Measurements from ENCODE around the gene C16orf82.

C16orf82 gene

DNA sequence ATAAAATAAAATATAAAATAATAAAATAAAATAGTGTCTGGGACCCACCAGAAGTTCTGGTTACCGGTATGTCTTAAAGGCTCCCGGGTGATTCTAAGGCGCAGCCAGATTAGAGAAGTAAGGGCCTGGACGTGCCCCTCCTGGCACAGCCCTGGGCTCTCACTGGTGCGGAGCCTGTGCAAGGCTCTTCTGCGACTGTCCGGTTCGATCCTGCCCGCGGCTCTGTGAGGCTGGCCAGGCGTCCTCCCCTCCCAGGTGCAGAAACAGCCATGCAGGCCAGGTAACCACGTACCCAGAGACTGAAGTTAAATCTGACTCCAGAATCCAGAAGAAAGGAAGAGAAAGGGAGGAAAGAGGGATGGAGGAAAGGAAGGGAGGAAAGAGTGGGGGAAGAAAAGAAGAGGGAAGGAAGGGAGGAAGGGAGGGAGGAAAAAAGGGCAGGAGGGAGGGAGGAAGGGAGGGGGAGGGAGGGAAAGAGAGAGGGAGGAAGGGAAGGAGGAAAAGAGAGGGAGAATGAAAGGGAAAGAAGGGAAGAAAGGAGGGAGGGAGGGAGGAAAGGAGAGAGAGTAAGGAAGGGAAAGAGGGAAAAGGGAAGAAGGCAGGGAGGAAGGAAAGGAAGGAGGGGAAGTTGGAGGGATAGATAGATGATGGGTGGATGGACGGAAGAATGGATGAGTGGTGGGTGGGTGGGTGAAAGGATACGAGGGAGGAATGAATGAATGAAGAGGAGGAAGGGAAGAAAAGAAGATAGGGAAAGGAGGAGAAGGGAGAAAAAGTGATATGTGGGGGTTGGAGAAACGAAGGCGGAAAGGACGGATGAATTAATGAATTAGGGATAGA is 42.3 kb downstream of the C16orf82 start:
- H3K9me3 ChIP-seq (ENCODE audit: control insufficient read depth in 1 of 2, low read length in 2 of 2): no peaks in the 10 kb centered on the region
- H3K27ac ChIP-seq (ENCODE audit: low read depth, low read length): no peak overlapping the region
- no peaks in the 10 kb centered on the region for H3K27me3 ChIP-seq (ENCODE audit: control insufficient read depth in 1 of 2, insufficient read depth in 2 of 2, low read length in 2 of 2)
- no peaks in the 10 kb centered on the region for H3K36me3 ChIP-seq (ENCODE audit: control insufficient read depth in 1 of 2, insufficient read depth in 2 of 2, low read length in 2 of 2)
- peak overlapping the region in 1 of 2 donors; percentile 54 for H3K9ac ChIP-seq (ENCODE audit: low read depth in 1 of 2, low read length in 2 of 2)
- peak overlapping the region in 1 of 2 donors; percentile 60 for H3K4me3 ChIP-seq (ENCODE audit: low read depth in 1 of 2, low read length in 2 of 2)
- H3K4me1 ChIP-seq (ENCODE audit: control insufficient read depth in 1 of 2, insufficient read depth in 2 of 2, low read length in 2 of 2): peaks cover 18 to 21% of the 10 kb centered on the region in 2 donors

- peak overlapping the region; percentile 39 for H3K27ac ChIP-seq (ENCODE audit: low read depth, low read length)
Measured at GRCh38 chr16:27109666-27110523, 43.2 kb downstream of the C16orf82 start.

DNA sequence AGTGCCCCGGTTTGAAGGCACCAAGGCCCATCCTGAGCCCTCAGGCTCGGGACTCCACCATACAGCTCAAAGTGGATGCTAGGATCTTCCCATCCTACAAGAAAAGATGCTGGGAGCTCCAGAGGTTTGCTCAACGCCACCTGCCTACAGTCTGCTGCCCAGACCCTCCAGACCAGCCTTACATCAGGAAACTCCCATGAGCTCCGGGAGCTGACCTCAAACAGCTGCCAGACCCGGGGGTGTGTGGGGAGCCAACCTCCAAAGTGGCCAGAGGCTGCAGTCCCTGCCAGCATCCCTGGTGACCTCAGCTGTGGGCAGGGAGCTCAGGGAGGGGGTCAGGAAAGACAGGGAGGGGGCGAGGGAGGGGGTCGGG is 43.8 kb downstream of the C16orf82 start:
- Histone ChIP-seq H3K9ac (ENCODE audit: low read depth in 1 of 2, low read length in 2 of 2) (peak overlapping the region; percentile 15 to 20), H3K27me3 (ENCODE audit: control insufficient read depth in 1 of 2, insufficient read depth in 2 of 2, low read length in 2 of 2) (no peaks in the 10 kb centered on the region), H3K4me3 (ENCODE audit: low read depth in 1 of 2, low read length in 2 of 2) (peak overlapping the region; percentile 41 to 60), H3K27ac (ENCODE audit: low read depth, low read length) (peak overlapping the region; percentile 39), H3K36me3 (ENCODE audit: control insufficient read depth in 1 of 2, insufficient read depth in 2 of 2, low read length in 2 of 2) (no peaks in the 10 kb centered on the region), H3K4me1 (ENCODE audit: control insufficient read depth in 1 of 2, insufficient read depth in 2 of 2, low read length in 2 of 2) (peaks cover 18 to 21% of the 10 kb centered on the region in 2 donors), H3K9me3 (ENCODE audit: control insufficient read depth in 1 of 2, low read length in 2 of 2) (no peaks in the 10 kb centered on the region)

More at GRCh38 chr16:27109666-27110523, 43.2 kb downstream of the C16orf82 start:
- H3K27me3 ChIP-seq (ENCODE audit: control insufficient read depth in 1 of 2, insufficient read depth in 2 of 2, low read length in 2 of 2): no peaks in the 10 kb centered on the region
- no peaks in the 10 kb centered on the region for H3K9me3 ChIP-seq (ENCODE audit: control insufficient read depth in 1 of 2, low read length in 2 of 2)
- H3K9ac ChIP-seq (ENCODE audit: low read depth in 1 of 2, low read length in 2 of 2): peak overlapping the region; percentile 15 to 54
- H3K4me3 ChIP-seq (ENCODE audit: low read depth in 1 of 2, low read length in 2 of 2): peak overlapping the region; percentile 41 to 60
- no peaks in the 10 kb centered on the region for H3K36me3 ChIP-seq (ENCODE audit: control insufficient read depth in 1 of 2, insufficient read depth in 2 of 2, low read length in 2 of 2)
- H3K4me1 ChIP-seq (ENCODE audit: control insufficient read depth in 1 of 2, insufficient read depth in 2 of 2, low read length in 2 of 2): peaks cover 18 to 21% of the 10 kb centered on the region in 2 donors

- Histone ChIP-seq H3K4me1 (ENCODE audit: control insufficient read depth in 1 of 2, insufficient read depth in 2 of 2, low read length in 2 of 2) (peaks cover 18 to 21% of the 10 kb centered on the region in 2 donors), H3K9ac (ENCODE audit: low read depth in 1 of 2, low read length in 2 of 2) (no peak overlapping the region)
Measured at GRCh38 chr16:27111486-27111885, 44.8 kb downstream of the C16orf82 start.

GRCh38 chr16:27112093-27112811 is 45.5 kb downstream of the C16orf82 start:
- Histone ChIP-seq H3K27me3 (ENCODE audit: control insufficient read depth in 1 of 2, insufficient read depth in 2 of 2, low read length in 2 of 2) (no peaks in the 10 kb centered on the region), H3K9ac (ENCODE audit: low read depth in 1 of 2, low read length in 2 of 2) (no peak overlapping the region), H3K4me3 (ENCODE audit: low read depth in 1 of 2, low read length in 2 of 2) (no peak overlapping the region), H3K27ac (ENCODE audit: low read depth, low read length) (no peak overlapping the region), H3K4me1 (ENCODE audit: control insufficient read depth in 1 of 2, insufficient read depth in 2 of 2, low read length in 2 of 2) (peaks cover 16 to 21% of the 10 kb centered on the region in 2 donors), H3K36me3 (ENCODE audit: control insufficient read depth in 1 of 2, insufficient read depth in 2 of 2, low read length in 2 of 2) (no peaks in the 10 kb centered on the region), H3K9me3 (ENCODE audit: control insufficient read depth in 1 of 2, low read length in 2 of 2) (no peaks in the 10 kb centered on the region)

More at GRCh38 chr16:27111486-27111885, 44.8 kb downstream of the C16orf82 start:
- no peaks in the 10 kb centered on the region for H3K9me3 ChIP-seq (ENCODE audit: control insufficient read depth in 1 of 2, low read length in 2 of 2)
- no peak overlapping the region for H3K4me3 ChIP-seq (ENCODE audit: low read depth in 1 of 2, low read length in 2 of 2)
- no peaks in the 10 kb centered on the region for H3K36me3 ChIP-seq (ENCODE audit: control insufficient read depth in 1 of 2, insufficient read depth in 2 of 2, low read length in 2 of 2)
- H3K27me3 ChIP-seq (ENCODE audit: control insufficient read depth in 1 of 2, insufficient read depth in 2 of 2, low read length in 2 of 2): no peaks in the 10 kb centered on the region
- no peak overlapping the region for H3K27ac ChIP-seq (ENCODE audit: low read depth, low read length)

- H3K27me3 ChIP-seq (ENCODE audit: control insufficient read depth in 1 of 2, insufficient read depth in 2 of 2, low read length in 2 of 2): no peaks in the 10 kb centered on the region
- peak overlapping the region in 1 of 2 donors; percentile 5 for H3K4me3 ChIP-seq (ENCODE audit: low read depth in 1 of 2, low read length in 2 of 2)
- H3K9me3 ChIP-seq (ENCODE audit: control insufficient read depth in 1 of 2, low read length in 2 of 2): no peaks in the 10 kb centered on the region
- H3K9ac ChIP-seq (ENCODE audit: low read depth in 1 of 2, low read length in 2 of 2): no peak overlapping the region
- H3K36me3 ChIP-seq (ENCODE audit: control insufficient read depth in 1 of 2, insufficient read depth in 2 of 2, low read length in 2 of 2): no peaks in the 10 kb centered on the region
- no peak overlapping the region for H3K27ac ChIP-seq (ENCODE audit: low read depth, low read length)
- peaks cover 13 to 19% of the 10 kb centered on the region in 2 donors for H3K4me1 ChIP-seq (ENCODE audit: control insufficient read depth in 1 of 2, insufficient read depth in 2 of 2, low read length in 2 of 2)
Measured at GRCh38 chr16:27113341-27113841, 46.7 kb downstream of the C16orf82 start.

- no peaks in the 10 kb centered on the region for H3K9me3 ChIP-seq (ENCODE audit: control insufficient read depth in 1 of 2, low read length in 2 of 2)
- no peaks in the 10 kb centered on the region for H3K36me3 ChIP-seq (ENCODE audit: control insufficient read depth in 1 of 2, insufficient read depth in 2 of 2, low read length in 2 of 2)
- H3K27me3 ChIP-seq (ENCODE audit: control insufficient read depth in 1 of 2, insufficient read depth in 2 of 2, low read length in 2 of 2): no peaks in the 10 kb centered on the region
- no peak overlapping the region for H3K27ac ChIP-seq (ENCODE audit: low read depth, low read length)
- H3K4me1 ChIP-seq (ENCODE audit: control insufficient read depth in 1 of 2, insufficient read depth in 2 of 2, low read length in 2 of 2): peaks cover 13 to 19% of the 10 kb centered on the region in 2 donors
- no peak overlapping the region for H3K9ac ChIP-seq (ENCODE audit: low read depth in 1 of 2, low read length in 2 of 2)
- no peak overlapping the region for H3K4me3 ChIP-seq (ENCODE audit: low read depth in 1 of 2, low read length in 2 of 2)
Measured at GRCh38 chr16:27114006-27114405, 47.3 kb downstream of the C16orf82 start.

- H3K9me3 ChIP-seq (ENCODE audit: control insufficient read depth in 1 of 2, low read length in 2 of 2): peaks cover 0 to 3% of the 10 kb centered on the region in 2 donors
- H3K4me1 ChIP-seq (ENCODE audit: control insufficient read depth in 1 of 2, insufficient read depth in 2 of 2, low read length in 2 of 2): peaks cover 4% of the 10 kb centered on the region in 2 donors
- no peak overlapping the region for H3K4me3 ChIP-seq (ENCODE audit: low read depth in 1 of 2, low read length in 2 of 2)
- no peaks in the 10 kb centered on the region for H3K36me3 ChIP-seq (ENCODE audit: control insufficient read depth in 1 of 2, insufficient read depth in 2 of 2, low read length in 2 of 2)
- no peaks in the 10 kb centered on the region for H3K27me3 ChIP-seq (ENCODE audit: control insufficient read depth in 1 of 2, insufficient read depth in 2 of 2, low read length in 2 of 2)
- H3K27ac ChIP-seq (ENCODE audit: low read depth, low read length): no peak overlapping the region
- no peak overlapping the region for H3K9ac ChIP-seq (ENCODE audit: low read depth in 1 of 2, low read length in 2 of 2)
Measured at GRCh38 chr16:27118526-27118925, 51.8 kb downstream of the C16orf82 start.
